Ishikawa (cell line): ENCODE results near the gene NNT.

Source experiments
- CEBPB ChIP-seq: IDR thresholded peaks from 2 replicates; pipeline ENCODE4 v1.6.1; 2012
- CREB1 ChIP-seq: IDR thresholded peaks from 2 replicates; pipeline ENCODE4 v1.6.1; 2012; ENCODE audit warnings: low read depth
- EGR1 ChIP-seq: IDR thresholded peaks from 2 replicates; pipeline ENCODE4 v1.6.1; 2012
- EP300 ChIP-seq: IDR thresholded peaks from 2 replicates; pipeline ENCODE4 v1.6.1; 2012; ENCODE audit warnings: borderline replicate concordance
- FOXM1 ChIP-seq: IDR thresholded peaks from 2 replicates; pipeline ENCODE4 v1.6.1; 2012; ENCODE audit warnings: low read depth, borderline replicate concordance
- MAX ChIP-seq: IDR thresholded peaks from 2 replicates; pipeline ENCODE4 v1.6.1; 2012
- NFIC ChIP-seq: IDR thresholded peaks from 2 replicates; pipeline ENCODE4 v1.6.1; 2012
- RAD21 ChIP-seq: IDR thresholded peaks from 2 replicates; pipeline ENCODE4 v1.6.1; 2012; ENCODE audit warnings: low read depth
- REST ChIP-seq: IDR thresholded peaks from 2 replicates; pipeline ENCODE4 v1.6.1; 2012; ENCODE audit warnings: low read depth, mild to moderate bottlenecking
- TAF1 ChIP-seq: IDR thresholded peaks from 2 replicates; pipeline ENCODE4 v1.6.1; 2012; ENCODE audit warnings: low read depth, mild to moderate bottlenecking
- TCF12 ChIP-seq: IDR thresholded peaks from 2 replicates; pipeline ENCODE4 v1.6.1; 2012; ENCODE audit warnings: low read depth
- TEAD4 ChIP-seq: IDR thresholded peaks from 2 replicates; pipeline ENCODE4 v1.6.1; 2012
- YY1 ChIP-seq: IDR thresholded peaks from 2 replicates; pipeline ENCODE4 v1.6.1; 2012; ENCODE audit warnings: low read depth
- ZBTB7A ChIP-seq: IDR thresholded peaks from 2 replicates; pipeline ENCODE4 v1.6.1; 2012; ENCODE audit warnings: low read depth
- TF ChIP-seq, protein P1 (sequence below): IDR thresholded peaks from 2 replicates; pipeline ENCODE4 v1.6.1; 2012

NNT gene

DNA sequence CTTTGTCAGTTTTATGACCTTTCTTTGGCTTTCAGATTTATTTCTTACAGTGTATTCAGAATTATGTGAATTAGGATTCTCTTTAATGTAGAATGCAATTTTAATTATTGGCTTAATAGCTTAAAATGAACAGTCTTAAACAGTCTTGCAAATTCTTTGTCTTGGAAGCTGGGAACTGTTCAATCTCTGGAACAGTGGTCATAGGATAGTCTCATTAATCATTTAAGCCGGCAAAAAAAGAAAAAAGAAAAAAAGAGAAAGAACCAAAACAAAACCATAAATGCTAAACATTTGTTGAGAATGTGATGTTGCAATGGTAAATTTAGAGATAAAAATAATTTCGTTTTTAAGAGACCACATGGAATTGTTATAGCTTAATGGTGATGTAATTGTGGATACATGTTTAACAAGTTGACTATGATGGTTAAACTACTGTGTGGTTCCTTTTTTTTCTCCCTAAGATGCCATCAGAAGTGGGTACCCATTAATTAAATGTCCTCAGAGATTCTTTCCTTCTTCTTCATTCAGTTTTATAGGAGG is 61.6 kb downstream of the NNT start:
- TF ChIP-seq EP300 (no peak), NFIC (no peak), TAF1 (no peak), FOXM1 (no peak), EGR1 (no peak), TEAD4 (no peak), YY1 (no peak), ZBTB7A (no peak), MAX (no peak), CREB1 (no peak), RAD21 (no peak), TCF12 (no peak), CEBPB (no peak), REST (no peak)
- TF ChIP-seq, protein P1, sequence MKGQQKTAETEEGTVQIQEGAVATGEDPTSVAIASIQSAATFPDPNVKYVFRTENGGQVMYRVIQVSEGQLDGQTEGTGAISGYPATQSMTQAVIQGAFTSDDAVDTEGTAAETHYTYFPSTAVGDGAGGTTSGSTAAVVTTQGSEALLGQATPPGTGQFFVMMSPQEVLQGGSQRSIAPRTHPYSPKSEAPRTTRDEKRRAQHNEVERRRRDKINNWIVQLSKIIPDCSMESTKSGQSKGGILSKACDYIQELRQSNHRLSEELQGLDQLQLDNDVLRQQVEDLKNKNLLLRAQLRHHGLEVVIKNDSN, result no peak

DNA sequence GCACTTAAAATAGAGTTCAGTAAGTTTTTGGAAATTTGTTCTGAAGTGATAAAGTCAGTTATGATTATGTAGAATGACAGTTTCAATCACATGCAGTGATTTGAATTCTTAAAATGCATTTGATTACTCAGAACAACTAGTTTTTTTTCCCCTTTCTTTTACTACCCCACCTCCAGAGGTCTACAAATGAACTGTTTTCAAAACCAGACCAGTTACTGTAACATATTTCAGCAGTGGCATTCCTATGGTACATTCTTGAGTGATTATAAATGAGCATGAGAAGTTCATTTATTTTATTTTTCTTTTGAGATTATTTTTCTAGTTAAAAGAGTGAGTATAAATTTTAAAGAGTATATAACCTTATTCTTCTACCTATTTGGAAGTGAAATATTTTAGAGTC is 71.6 kb downstream of the NNT start:
- TF ChIP-seq EP300 (no peak), FOXM1 (no peak), YY1 (no peak), TCF12 (no peak)

- no peak for TF ChIP-seq TCF12
- TF ChIP-seq FOXM1, result no peak
Measured at GRCh38 chr5:43675357-43675756, 72.4 kb downstream of the NNT start.

DNA sequence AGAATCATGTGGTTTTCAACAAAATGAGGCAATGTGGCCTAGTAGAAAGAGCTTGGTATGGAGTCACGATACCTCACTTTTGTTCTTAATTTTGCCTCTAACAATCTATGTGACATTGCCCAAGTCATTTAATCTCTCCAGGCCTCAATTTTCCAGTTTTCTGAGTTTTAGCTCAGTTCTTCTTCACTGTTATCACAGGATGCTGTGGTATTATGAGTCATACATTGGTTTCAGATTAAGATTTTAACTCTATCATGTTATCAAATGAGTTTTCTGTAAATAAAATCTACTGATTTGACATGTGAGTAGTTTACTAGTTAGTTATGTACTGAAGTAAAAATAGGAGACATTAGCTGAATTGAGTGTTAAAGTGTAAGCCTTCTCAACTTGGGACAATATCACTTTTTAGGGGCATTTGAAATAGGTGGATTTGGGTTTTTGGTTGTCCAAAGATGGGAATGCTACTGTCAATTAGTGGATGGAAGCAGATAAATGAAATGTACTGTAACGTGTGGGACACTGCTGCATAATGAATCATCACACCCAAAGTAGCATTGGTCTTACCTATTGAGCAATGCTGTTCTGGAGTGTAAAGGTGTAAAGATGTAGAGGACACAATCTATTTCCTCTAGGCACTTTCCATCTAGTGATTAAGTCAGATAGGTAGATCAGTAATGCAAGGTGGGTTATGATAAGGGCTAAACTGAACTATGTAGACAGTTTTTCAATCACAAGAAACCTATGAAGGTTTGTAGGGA is 73.3 kb downstream of the NNT start:
- no peak for TF ChIP-seq TAF1
- TF ChIP-seq TCF12, result no peak
- no peak for TF ChIP-seq ZBTB7A
- no peak for TF ChIP-seq EP300
- TF ChIP-seq, protein P1, result no peak
- TF ChIP-seq REST, result no peak
- no peak for TF ChIP-seq CEBPB
- no peak for TF ChIP-seq MAX
- no peak for TF ChIP-seq EGR1
- TF ChIP-seq CREB1, result no peak
- TF ChIP-seq NFIC, result no peak
- TF ChIP-seq TEAD4, result no peak
- TF ChIP-seq FOXM1, result no peak
- TF ChIP-seq YY1, result no peak

DNA sequence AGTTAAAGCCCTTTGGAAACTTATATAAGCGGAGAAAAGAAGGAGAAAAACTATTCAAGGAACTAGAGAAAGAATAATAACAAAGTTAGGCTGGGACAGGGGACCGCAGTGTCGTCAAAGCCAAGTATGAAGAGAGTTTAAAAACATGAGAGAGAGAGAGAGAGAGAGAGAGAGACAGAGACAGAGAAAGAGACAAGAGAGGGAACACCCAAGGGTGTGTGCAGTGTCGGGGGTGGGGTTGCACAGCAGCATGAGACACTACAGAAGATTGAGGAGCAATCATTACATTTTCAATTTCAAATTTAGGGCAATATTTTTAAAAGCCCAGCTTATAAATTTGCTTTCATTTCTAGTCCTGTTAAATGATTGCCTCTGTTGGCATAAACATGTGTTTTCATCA is 74.3 kb downstream of the NNT start:
- TF ChIP-seq MAX (no peak), EP300 (no peak), REST (no peak), TCF12 (no peak), TEAD4 (no peak), YY1 (no peak), TAF1 (no peak), ZBTB7A (no peak), FOXM1 (no peak)
